ENCODE measurements around the gene GAS2L2.

DNA sequence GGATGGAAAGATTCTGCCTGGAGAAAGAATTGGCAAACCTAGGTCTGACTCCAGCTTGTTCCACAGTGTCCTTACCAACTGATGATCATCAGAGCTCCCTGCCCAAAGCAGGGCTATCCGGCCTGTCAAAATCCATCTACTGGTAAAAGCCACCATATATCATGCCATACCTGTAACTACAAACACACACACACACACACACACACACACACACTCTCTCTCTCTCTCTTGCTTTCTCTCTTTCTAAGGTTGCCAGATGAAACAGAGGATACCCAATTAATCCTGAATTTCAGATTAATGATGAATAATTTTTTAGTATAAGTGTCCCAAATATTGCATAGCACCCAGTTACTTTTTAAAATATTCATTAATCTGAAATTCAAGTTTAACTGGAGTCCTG, 43.9 kb upstream of the GAS2L2 start:
- TF ChIP-seq, protein P1, sequence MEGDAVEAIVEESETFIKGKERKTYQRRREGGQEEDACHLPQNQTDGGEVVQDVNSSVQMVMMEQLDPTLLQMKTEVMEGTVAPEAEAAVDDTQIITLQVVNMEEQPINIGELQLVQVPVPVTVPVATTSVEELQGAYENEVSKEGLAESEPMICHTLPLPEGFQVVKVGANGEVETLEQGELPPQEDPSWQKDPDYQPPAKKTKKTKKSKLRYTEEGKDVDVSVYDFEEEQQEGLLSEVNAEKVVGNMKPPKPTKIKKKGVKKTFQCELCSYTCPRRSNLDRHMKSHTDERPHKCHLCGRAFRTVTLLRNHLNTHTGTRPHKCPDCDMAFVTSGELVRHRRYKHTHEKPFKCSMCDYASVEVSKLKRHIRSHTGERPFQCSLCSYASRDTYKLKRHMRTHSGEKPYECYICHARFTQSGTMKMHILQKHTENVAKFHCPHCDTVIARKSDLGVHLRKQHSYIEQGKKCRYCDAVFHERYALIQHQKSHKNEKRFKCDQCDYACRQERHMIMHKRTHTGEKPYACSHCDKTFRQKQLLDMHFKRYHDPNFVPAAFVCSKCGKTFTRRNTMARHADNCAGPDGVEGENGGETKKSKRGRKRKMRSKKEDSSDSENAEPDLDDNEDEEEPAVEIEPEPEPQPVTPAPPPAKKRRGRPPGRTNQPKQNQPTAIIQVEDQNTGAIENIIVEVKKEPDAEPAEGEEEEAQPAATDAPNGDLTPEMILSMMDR (IDR thresholded peaks at IDR 0.05) = no peak
- no peak for TF ChIP-seq POLR2A (IDR thresholded peaks at IDR 0.05)
